NT2/D1 (cell line): ENCODE results near the gene RUNX1.

Experiments used
- SUZ12 ChIP-seq: IDR thresholded peaks from 2 replicates; pipeline ENCODE4 v1.6.1; 2011; ENCODE audit not compliant: insufficient read length, insufficient read depth; ENCODE audit errors: extremely low read depth
- YY1 ChIP-seq: IDR thresholded peaks from 2 replicates; pipeline ENCODE4 v1.6.1; 2011; ENCODE audit not compliant: insufficient read length, insufficient read depth
- ZNF274 ChIP-seq: IDR thresholded peaks from 2 replicates; pipeline ENCODE4 v1.6.1; 2011; ENCODE audit warnings: mild to moderate bottlenecking, low read depth, low read length

DNA sequence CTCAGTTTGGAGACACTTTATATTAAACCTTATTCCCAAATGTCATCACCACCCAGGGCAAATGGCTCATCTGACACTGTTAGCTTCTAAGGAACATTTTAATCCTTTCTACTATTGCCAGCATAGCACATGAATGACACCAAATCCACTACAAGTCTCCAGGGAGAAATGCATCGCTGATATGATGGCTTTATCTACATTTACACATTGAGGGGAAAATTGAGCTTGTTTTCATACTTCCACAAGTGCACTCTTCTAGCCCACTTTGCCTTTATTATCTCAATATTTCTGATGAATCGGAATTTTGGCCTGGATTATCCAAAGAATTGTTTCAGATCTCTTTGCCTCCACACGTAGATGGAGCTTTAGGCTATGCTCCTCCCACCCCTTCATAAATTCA is 75.4 kb downstream of the RUNX1 start:
- TF ChIP-seq ZNF274 (no peak), YY1 (no peak), SUZ12 (no peak)
